ENCODE measurements around the gene FOLH1. TPM values are rescaled to one million over a fixed set of nuclear protein-coding genes. Genes with fewer than 3 reads are reported as not detected.
"Not testable (repeated sequence)": the region's sequence is repeated elsewhere in the genome, so short reads cannot be mapped to it uniquely, and the experiment has no call there.

Gene FOLH1
- 2.5 TPM for polyA plus RNA-seq (ENCODE audit: insufficient read length)

GRCh38 chr11:49208006-49208721, at the start of gene FOLH1:
Gene FOLH1 (minus strand): TSS chr11:49208602. CDS start chr11:49208409, 193 bp downstream.
- peak; percentile 44 for DNase-seq (ENCODE audit: low read depth)

GRCh38 chr11:49255148-49255547, 46.7 kb upstream of the FOLH1 start:
- not testable (repeated sequence) for DNase-seq (ENCODE audit: low read depth)

- DNase-seq (ENCODE audit: low read depth): not testable (repeated sequence)
Measured at GRCh38 chr11:49251212-49251611, 42.8 kb upstream of the FOLH1 start.

- not testable (repeated sequence) for DNase-seq (ENCODE audit: low read depth)
Measured at GRCh38 chr11:49250398-49251115, 42.2 kb upstream of the FOLH1 start.

- not testable (repeated sequence) for DNase-seq (ENCODE audit: low read depth)
Measured at GRCh38 chr11:49249363-49249762, 41.0 kb upstream of the FOLH1 start.

- DNase-seq (ENCODE audit: low read depth): not testable (repeated sequence)
Measured at GRCh38 chr11:49233685-49234084, 25.3 kb upstream of the FOLH1 start.

GRCh38 chr11:49233019-49233418, 24.6 kb upstream of the FOLH1 start:
- DNase-seq (ENCODE audit: low read depth): not testable (repeated sequence)

GRCh38 chr11:49231725-49232124, 23.3 kb upstream of the FOLH1 start:
- DNase-seq (ENCODE audit: low read depth): not testable (repeated sequence)

- not testable (repeated sequence) for DNase-seq (ENCODE audit: low read depth)
Measured at GRCh38 chr11:49230534-49230933, 22.1 kb upstream of the FOLH1 start.

GRCh38 chr11:49230001-49230400, 21.6 kb upstream of the FOLH1 start:
- not testable (repeated sequence) for DNase-seq (ENCODE audit: low read depth)

- not testable (repeated sequence) for DNase-seq (ENCODE audit: low read depth)
Measured at GRCh38 chr11:49229136-49229535, 20.7 kb upstream of the FOLH1 start.

GRCh38 chr11:49225255-49225785, 16.9 kb upstream of the FOLH1 start:
- DNase-seq (ENCODE audit: low read depth): not testable (repeated sequence)

GRCh38 chr11:49221112-49221511, 12.7 kb upstream of the FOLH1 start:
- DNase-seq (ENCODE audit: low read depth): no peak

- DNase-seq (ENCODE audit: low read depth): no peak
Measured at GRCh38 chr11:49213026-49213560, 4.7 kb upstream of the FOLH1 start.

GRCh38 chr11:49206999-49207398, 1.4 kb downstream of the FOLH1 start:
- DNase-seq (ENCODE audit: low read depth): not testable (repeated sequence)

GRCh38 chr11:49202287-49202976, 6.0 kb downstream of the FOLH1 start:
- no peak for DNase-seq (ENCODE audit: low read depth)

GRCh38 chr11:49196775-49197174, 11.6 kb downstream of the FOLH1 start:
- not testable (repeated sequence) for DNase-seq (ENCODE audit: low read depth)

GRCh38 chr11:49196002-49196401, 12.4 kb downstream of the FOLH1 start:
- not testable (repeated sequence) for DNase-seq (ENCODE audit: low read depth)

- DNase-seq (ENCODE audit: low read depth): not testable (repeated sequence)
Measured at GRCh38 chr11:49190287-49190686, 18.1 kb downstream of the FOLH1 start.

GRCh38 chr11:49186225-49186624, 22.2 kb downstream of the FOLH1 start:
- DNase-seq (ENCODE audit: low read depth): not testable (repeated sequence)

GRCh38 chr11:49185597-49185996, 22.8 kb downstream of the FOLH1 start:
- not testable (repeated sequence) for DNase-seq (ENCODE audit: low read depth)

- not testable (repeated sequence) for DNase-seq (ENCODE audit: low read depth)
Measured at GRCh38 chr11:49184756-49185155, 23.6 kb downstream of the FOLH1 start.

All from forelimb muscle (tissue), 1 donor.